HepG2 (cell line): ENCODE measurements around the gene ZDHHC18. TPM values are rescaled to one million over a fixed set of nuclear protein-coding genes. Genes with fewer than 3 reads are reported as not detected.

Experiments used
- ATM ChIP-seq: fragments of 450-650 bp; IDR thresholded peaks from 2 replicates; pipeline ENCODE4 v1.7.1; 2017; ENCODE audit warnings: mild to moderate bottlenecking, borderline replicate concordance
- HCFC1 ChIP-seq: fragments of 150-350 bp; IDR thresholded peaks from 2 replicates; pipeline ENCODE4 v1.6.1; 2014; ENCODE audit warnings: low read depth, low read length
- HNF4A ChIP-seq: sonication (generic); formaldehyde crosslinking; IDR thresholded peaks from 2 replicates; pipeline ENCODE4 v1.4.0; 2020; ENCODE audit warnings: missing genetic modification reagents
- HNRNPLL ChIP-seq: fragments of 200-400 bp; formaldehyde crosslinking; IDR thresholded peaks from 2 replicates; pipeline ENCODE4 v1.6.1; 2017; ENCODE audit warnings: mild to moderate bottlenecking, low read depth, low read length; ENCODE audit not compliant: poor library complexity, severe bottlenecking
- ISX ChIP-seq: sonication (generic); formaldehyde crosslinking; conservative IDR thresholded peaks from 2 replicates; pipeline ENCODE4 v1.5.0; 2020; ENCODE audit warnings: missing genetic modification reagents
- KAT2B ChIP-seq: fragments of 150-350 bp; IDR thresholded peaks from 2 replicates; pipeline ENCODE4 v1.6.1; 2014; ENCODE audit warnings: low read depth, low read length, borderline replicate concordance
- PLRG1 ChIP-seq: fragments of 450-650 bp; conservative IDR thresholded peaks from 2 replicates; pipeline ENCODE4 v1.6.1; 2016
- RCOR2 ChIP-seq: IDR thresholded peaks from 2 replicates; pipeline ENCODE4 v1.6.1; 2016; ENCODE audit warnings: missing biosample characterization, missing genetic modification reagents
- SRF ChIP-seq: IDR thresholded peaks from 2 replicates; pipeline ENCODE4 v1.6.1; 2011; ENCODE audit warnings: mild to moderate bottlenecking, low read depth, low read length, moderate library complexity
- TEAD2 ChIP-seq: sonication (generic); formaldehyde crosslinking; IDR thresholded peaks from 2 replicates; pipeline ENCODE4 v1.9.0; 2021; ENCODE audit warnings: missing genetic modification reagents
- ZC3H4 ChIP-seq: sonication (generic); formaldehyde crosslinking; IDR thresholded peaks from 2 replicates; pipeline ENCODE4 v1.4.0; 2020; ENCODE audit warnings: missing genetic modification reagents, borderline replicate concordance
- ZFP36 ChIP-seq: fragments of 150-350 bp; IDR thresholded peaks from 2 replicates; pipeline ENCODE4 v1.6.1; 2018; ENCODE audit warnings: borderline replicate concordance, low read length, low read depth; ENCODE audit not compliant: partially characterized antibody
- ZNF282 ChIP-seq: fragments of 450-650 bp; IDR thresholded peaks from 2 replicates; pipeline ENCODE4 v1.6.1; 2018; ENCODE audit not compliant: partially characterized antibody
- ZNF3 ChIP-seq: IDR thresholded peaks from 2 replicates; pipeline ENCODE4 v1.7.0; 2017; ENCODE audit warnings: inconsistent platforms
- ZNF30 ChIP-seq: sonication (generic); formaldehyde crosslinking; IDR thresholded peaks from 2 replicates; pipeline ENCODE4 v1.5.0; 2020; ENCODE audit warnings: mild to moderate bottlenecking, missing genetic modification reagents
- ZNF430 ChIP-seq: sonication (generic); formaldehyde crosslinking; IDR thresholded peaks from 2 replicates; pipeline ENCODE4 v1.9.0; 2021; ENCODE audit warnings: mild to moderate bottlenecking, missing genetic modification reagents
- ZNF567 ChIP-seq: sonication (generic); formaldehyde crosslinking; IDR thresholded peaks from 2 replicates; pipeline ENCODE4 v1.8.1; 2023; ENCODE audit warnings: mild to moderate bottlenecking, missing genetic modification reagents, borderline replicate concordance
- ZNF570 ChIP-seq: sonication (generic); formaldehyde crosslinking; IDR thresholded peaks from 2 replicates; pipeline ENCODE4 v1.4.0; 2020; ENCODE audit warnings: mild to moderate bottlenecking, missing genetic modification reagents, borderline replicate concordance
- ZNF614 ChIP-seq: IDR thresholded peaks from 2 replicates; pipeline ENCODE4 v1.6.1; 2018; ENCODE audit warnings: missing biosample characterization, missing genetic modification reagents, inconsistent platforms, borderline replicate concordance
- ZSCAN21 ChIP-seq: sonication (generic); formaldehyde crosslinking; IDR thresholded peaks from 2 replicates; pipeline ENCODE4 v1.8.0; 2022; ENCODE audit warnings: mild to moderate bottlenecking, missing genetic modification reagents, moderate library complexity, borderline replicate concordance
- polyA plus RNA-seq, 8 experiments: library from polyadenylated mRNA; depleted of rRNA in 3 of 8; stranded (reverse) in 7 of 8; unstranded in 1 of 8; fragments of >200 nt; fragmentation: Illumina TruSeq in 4 of 8; extraction: Trizol in 4 of 8; gene quantifications; 2 replicates each; pipeline versions ENCODE4 v1.2.1 to v1.2.3, GENCODE V29; 2011 to 2016; ENCODE audit warnings: low read depth in 4 of 8, missing spikeins in 1 of 8, mixed read lengths in 1 of 8; ENCODE audit not compliant: insufficient read depth in 1 of 8
- total RNA-seq, 5 experiments: library from RNA; depleted of rRNA; stranded (reverse); fragments of >200 nt; fragmentation: Illumina TruSeq; extraction: Trizol; gene quantifications; 2 replicates each; pipeline ENCODE4 v1.2.3, GENCODE V29; 2016; ENCODE audit warnings: low read depth in 1 of 5
- TF ChIP-seq, protein P1 (sequence below): sonication (generic); formaldehyde crosslinking; IDR thresholded peaks from 2 replicates; pipeline ENCODE4 v1.8.0; 2022; ENCODE audit warnings: mild to moderate bottlenecking, missing genetic modification reagents, borderline replicate concordance
- TF ChIP-seq, protein P2 (sequence below): sonication (generic); formaldehyde crosslinking; IDR thresholded peaks from 2 replicates; pipeline ENCODE4 v1.5.1; 2020; ENCODE audit warnings: mild to moderate bottlenecking, missing genetic modification reagents, borderline replicate concordance
- TF ChIP-seq, protein P3 (sequence below): sonication (generic); formaldehyde crosslinking; IDR thresholded peaks from 2 replicates; pipeline ENCODE4 v1.9.0; 2021; ENCODE audit warnings: missing genetic modification reagents, borderline replicate concordance
- TF ChIP-seq, protein P4 (sequence below): sonication (generic); formaldehyde crosslinking; IDR thresholded peaks from 2 replicates; pipeline ENCODE4 v1.8.1; 2022; ENCODE audit warnings: mild to moderate bottlenecking, missing genetic modification reagents

Gene ZDHHC18
- total and polyA plus RNA-seq, 2 of the 13 experiments (the other 11 are each of a cell fraction or from before 2014, with no cell fraction given): 13.2 to 35.3 TPM

DNA sequence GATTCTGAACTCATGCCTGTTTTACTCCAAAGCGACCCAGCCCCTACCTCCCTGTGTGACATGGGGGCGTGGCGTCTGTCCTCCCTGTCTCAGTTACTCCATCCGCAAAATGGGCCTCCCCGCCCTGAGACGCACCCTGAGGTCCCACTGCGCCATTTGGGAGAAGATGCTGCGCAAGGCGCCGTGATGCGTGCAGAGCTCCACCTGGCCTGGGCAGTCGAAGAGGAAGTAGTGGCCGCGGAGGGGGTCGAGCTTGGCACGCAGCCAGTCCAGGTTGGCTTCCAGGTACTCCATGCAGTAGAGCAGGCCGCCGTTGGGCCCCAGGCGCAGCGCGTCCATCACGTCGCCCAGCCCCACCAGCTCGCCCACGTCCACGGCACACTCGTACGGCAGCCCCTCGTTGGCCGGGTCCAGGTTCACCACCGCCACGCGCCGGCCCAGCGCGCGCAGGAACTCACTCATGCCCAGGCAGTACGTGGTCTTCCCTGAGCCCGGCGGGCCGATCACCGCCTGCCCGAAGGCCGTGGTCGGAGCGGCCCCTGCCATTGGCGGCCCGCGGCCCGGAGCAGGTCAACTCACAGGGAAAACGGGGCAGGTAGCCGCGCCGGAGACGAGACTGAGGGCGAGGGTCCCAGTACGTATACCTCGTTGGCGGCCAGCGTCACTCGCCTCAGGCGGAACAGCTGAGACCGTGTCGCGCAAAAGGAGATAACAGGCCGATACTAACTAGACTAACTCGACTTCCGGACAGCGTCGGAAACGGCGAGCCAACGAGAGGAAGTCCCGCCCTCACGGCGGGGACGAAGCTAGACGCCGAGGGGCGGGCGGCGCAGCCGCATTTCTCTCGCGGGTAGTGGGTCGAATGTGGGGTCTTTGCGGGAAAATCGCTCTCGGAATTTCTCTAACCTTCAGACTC is 63.3 kb downstream of the ZDHHC18 start, which contains the start of gene GPN2 (continued):
- TF ChIP-seq SRF: no peak
- TF ChIP-seq ZNF614 (CRISPR knock-in tag): no peak
- TF ChIP-seq ISX (CRISPR knock-in tag): no peak
- TF ChIP-seq ZC3H4 (CRISPR knock-in tag): peak; percentile 42; the same call in 1 of the 2 replicates
- TF ChIP-seq HNF4A (CRISPR knock-in tag): 0 out of 2 replicates have a peak, but pooled peaks have one; percentile 15
- TF ChIP-seq TEAD2 (CRISPR knock-in tag): no peak
- peak; percentile 54; the same call in 1 of the 2 replicates for TF ChIP-seq ZNF567
- 0 out of 2 replicates have a peak, but pooled peaks have one; percentile 75 for TF ChIP-seq ZNF430 (CRISPR knock-in tag)
- no peak for TF ChIP-seq ZNF570
- TF ChIP-seq, protein P1, sequence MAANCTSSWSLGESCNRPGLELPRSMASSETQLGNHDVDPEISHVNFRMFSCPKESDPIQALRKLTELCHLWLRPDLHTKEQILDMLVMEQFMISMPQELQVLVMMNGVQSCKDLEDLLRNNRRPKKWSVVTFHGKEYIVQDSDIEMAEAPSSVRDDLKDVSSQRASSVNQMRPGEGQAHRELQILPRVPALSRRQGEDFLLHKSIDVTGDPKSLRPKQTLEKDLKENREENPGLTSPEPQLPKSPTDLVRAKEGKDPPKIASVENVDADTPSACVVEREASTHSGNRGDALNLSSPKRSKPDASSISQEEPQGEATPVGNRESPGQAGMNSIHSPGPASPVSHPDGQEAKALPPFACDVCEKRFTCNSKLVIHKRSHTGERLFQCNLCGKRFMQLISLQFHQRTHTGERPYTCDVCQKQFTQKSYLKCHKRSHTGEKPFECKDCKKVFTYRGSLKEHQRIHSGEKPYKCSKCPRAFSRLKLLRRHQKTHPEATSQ (CRISPR knock-in tag): no peak
- peak; percentile 86 for TF ChIP-seq HNRNPLL
- peak; percentile 96 for TF ChIP-seq ZSCAN21 (CRISPR knock-in tag)
- TF ChIP-seq ZNF30 (CRISPR knock-in tag): peak; percentile 19; the same call in 1 of the 2 replicates
- TF ChIP-seq KAT2B: no peak
- no peak for TF ChIP-seq RCOR2
- no peak for TF ChIP-seq ZNF3 (CRISPR knock-in tag)
- TF ChIP-seq, protein P2, sequence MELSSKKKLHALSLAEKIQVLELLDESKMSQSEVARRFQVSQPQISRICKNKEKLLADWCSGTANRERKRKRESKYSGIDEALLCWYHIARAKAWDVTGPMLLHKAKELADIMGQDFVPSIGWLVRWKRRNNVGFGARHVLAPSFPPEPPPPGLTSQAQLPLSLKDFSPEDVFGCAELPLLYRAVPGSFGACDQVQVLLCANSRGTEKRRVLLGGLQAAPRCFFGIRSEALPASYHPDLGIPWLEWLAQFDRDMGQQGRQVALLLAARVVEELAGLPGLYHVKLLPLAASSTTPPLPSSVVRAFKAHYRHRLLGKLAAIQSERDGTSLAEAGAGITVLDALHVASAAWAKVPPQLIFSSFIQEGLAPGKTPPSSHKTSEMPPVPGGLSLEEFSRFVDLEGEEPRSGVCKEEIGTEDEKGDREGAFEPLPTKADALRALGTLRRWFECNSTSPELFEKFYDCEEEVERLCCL (CRISPR knock-in tag): peak; percentile 88; the same call in 1 of the 2 replicates
- TF ChIP-seq HCFC1: no peak
- no peak for TF ChIP-seq ATM
- no peak for TF ChIP-seq ZFP36
- no peak for TF ChIP-seq PLRG1
- no peak for TF ChIP-seq ZNF282
- TF ChIP-seq, protein P3, sequence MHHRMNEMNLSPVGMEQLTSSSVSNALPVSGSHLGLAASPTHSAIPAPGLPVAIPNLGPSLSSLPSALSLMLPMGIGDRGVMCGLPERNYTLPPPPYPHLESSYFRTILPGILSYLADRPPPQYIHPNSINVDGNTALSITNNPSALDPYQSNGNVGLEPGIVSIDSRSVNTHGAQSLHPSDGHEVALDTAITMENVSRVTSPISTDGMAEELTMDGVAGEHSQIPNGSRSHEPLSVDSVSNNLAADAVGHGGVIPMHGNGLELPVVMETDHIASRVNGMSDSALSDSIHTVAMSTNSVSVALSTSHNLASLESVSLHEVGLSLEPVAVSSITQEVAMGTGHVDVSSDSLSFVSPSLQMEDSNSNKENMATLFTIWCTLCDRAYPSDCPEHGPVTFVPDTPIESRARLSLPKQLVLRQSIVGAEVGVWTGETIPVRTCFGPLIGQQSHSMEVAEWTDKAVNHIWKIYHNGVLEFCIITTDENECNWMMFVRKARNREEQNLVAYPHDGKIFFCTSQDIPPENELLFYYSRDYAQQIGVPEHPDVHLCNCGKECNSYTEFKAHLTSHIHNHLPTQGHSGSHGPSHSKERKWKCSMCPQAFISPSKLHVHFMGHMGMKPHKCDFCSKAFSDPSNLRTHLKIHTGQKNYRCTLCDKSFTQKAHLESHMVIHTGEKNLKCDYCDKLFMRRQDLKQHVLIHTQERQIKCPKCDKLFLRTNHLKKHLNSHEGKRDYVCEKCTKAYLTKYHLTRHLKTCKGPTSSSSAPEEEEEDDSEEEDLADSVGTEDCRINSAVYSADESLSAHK (CRISPR knock-in tag): no peak
- TF ChIP-seq, protein P4, sequence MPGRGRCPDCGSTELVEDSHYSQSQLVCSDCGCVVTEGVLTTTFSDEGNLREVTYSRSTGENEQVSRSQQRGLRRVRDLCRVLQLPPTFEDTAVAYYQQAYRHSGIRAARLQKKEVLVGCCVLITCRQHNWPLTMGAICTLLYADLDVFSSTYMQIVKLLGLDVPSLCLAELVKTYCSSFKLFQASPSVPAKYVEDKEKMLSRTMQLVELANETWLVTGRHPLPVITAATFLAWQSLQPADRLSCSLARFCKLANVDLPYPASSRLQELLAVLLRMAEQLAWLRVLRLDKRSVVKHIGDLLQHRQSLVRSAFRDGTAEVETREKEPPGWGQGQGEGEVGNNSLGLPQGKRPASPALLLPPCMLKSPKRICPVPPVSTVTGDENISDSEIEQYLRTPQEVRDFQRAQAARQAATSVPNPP (CRISPR knock-in tag): peak; percentile 81; the same call in 1 of the 2 replicates
